ENCODE data around the gene NPFFR2.

GRCh38 chr4:72011906-72012305 lies 19.9 kb upstream of the NPFFR2 start:
- TF ChIP-seq, protein P1, sequence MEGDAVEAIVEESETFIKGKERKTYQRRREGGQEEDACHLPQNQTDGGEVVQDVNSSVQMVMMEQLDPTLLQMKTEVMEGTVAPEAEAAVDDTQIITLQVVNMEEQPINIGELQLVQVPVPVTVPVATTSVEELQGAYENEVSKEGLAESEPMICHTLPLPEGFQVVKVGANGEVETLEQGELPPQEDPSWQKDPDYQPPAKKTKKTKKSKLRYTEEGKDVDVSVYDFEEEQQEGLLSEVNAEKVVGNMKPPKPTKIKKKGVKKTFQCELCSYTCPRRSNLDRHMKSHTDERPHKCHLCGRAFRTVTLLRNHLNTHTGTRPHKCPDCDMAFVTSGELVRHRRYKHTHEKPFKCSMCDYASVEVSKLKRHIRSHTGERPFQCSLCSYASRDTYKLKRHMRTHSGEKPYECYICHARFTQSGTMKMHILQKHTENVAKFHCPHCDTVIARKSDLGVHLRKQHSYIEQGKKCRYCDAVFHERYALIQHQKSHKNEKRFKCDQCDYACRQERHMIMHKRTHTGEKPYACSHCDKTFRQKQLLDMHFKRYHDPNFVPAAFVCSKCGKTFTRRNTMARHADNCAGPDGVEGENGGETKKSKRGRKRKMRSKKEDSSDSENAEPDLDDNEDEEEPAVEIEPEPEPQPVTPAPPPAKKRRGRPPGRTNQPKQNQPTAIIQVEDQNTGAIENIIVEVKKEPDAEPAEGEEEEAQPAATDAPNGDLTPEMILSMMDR (IDR thresholded peaks at IDR 0.05) = no peak
- no peak for TF ChIP-seq POLR2A (IDR thresholded peaks at IDR 0.05)

Data from right lobe of liver (tissue), 4 donors.